Choroid plexus epithelial cell (primary cell): ENCODE measurements around the gene CD4.

ENCODE experiments used
- DNase-seq: peaks from one replicate; pipeline ENCODE4 v3.0.0-alpha.2; 2010; ENCODE audit warnings: low read depth
- H3K4me3 ChIP-seq: 2 replicates; pipeline ENCODE4 v1.5.1; 2011; ENCODE audit warnings: low read depth, mild to moderate bottlenecking, control low read depth, low read length, moderate library complexity
- CTCF ChIP-seq: conservative IDR thresholded peaks from 2 replicates; pipeline ENCODE4 v1.5.1; 2011; ENCODE audit warnings: low read depth, mild to moderate bottlenecking, control low read depth, inconsistent platforms, low read length, moderate library complexity

CD4 gene

GRCh38 chr12:6769666-6770065 is 19.7 kb upstream of the CD4 start:
- DNase-seq = no peak
- H3K4me3 ChIP-seq = no peak overlapping the region
- no peak for TF ChIP-seq CTCF

- no peak for TF ChIP-seq CTCF
- no peak for DNase-seq
- H3K4me3 ChIP-seq = no peak overlapping the region
Observed at GRCh38 chr12:6770094-6770493, 19.2 kb upstream of the CD4 start.

GRCh38 chr12:6770600-6770999 is 18.7 kb upstream of the CD4 start:
- TF ChIP-seq CTCF = no peak
- no peak overlapping the region for H3K4me3 ChIP-seq
- DNase-seq = no peak

GRCh38 chr12:6771091-6771495 is 18.2 kb upstream of the CD4 start:
- no peak for DNase-seq
- TF ChIP-seq CTCF = no peak
- H3K4me3 ChIP-seq = no peak overlapping the region

- DNase-seq = no peak
- no peak overlapping the region for H3K4me3 ChIP-seq
Observed at GRCh38 chr12:6771509-6772330, 17.6 kb upstream of the CD4 start.

GRCh38 chr12:6772331-6772695 is 17.0 kb upstream of the CD4 start, which contains the start of gene LAG3:
TSS of gene LAG3 (plus strand) at chr12:6772520. CDS start at chr12:6772853, 333 bp downstream.
- no peak for DNase-seq
- no peak within 1 kb of the TSS for H3K4me3 ChIP-seq
- TF ChIP-seq CTCF = no peak

More at GRCh38 chr12:6771509-6772330, 17.6 kb upstream of the CD4 start:
- TF ChIP-seq CTCF = no peak
